ENCODE measurements around the gene TYRO3.

TYRO3 gene

GRCh38 chr15:41629463-41629862, 70.5 kb downstream of the TYRO3 start:
- no peak for DNase-seq
- in situ Hi-C loops (cut with HindIII; ENCODE audit: low pct_ligation_motif_present, low pct_unique_long_range_greater_than_20kb, low sequenced_read_pairs) = no loop called here

- in situ Hi-C loops (cut with HindIII; ENCODE audit: low pct_ligation_motif_present, low pct_unique_long_range_greater_than_20kb, low sequenced_read_pairs) = no loop called here
- no peak for DNase-seq
Observed at GRCh38 chr15:41629883-41630282, 70.9 kb downstream of the TYRO3 start.

- in situ Hi-C loops (cut with HindIII; ENCODE audit: low pct_ligation_motif_present, low pct_unique_long_range_greater_than_20kb, low sequenced_read_pairs) = no loop called here
- DNase-seq = no peak
Observed at GRCh38 chr15:41630616-41631217, 71.7 kb downstream of the TYRO3 start.

GRCh38 chr15:41631880-41632470, 73.0 kb downstream of the TYRO3 start:
- in situ Hi-C loops (cut with HindIII; ENCODE audit: low pct_ligation_motif_present, low pct_unique_long_range_greater_than_20kb, low sequenced_read_pairs) = no loop called here
- DNase-seq = no peak

Measured in ACHN (cell line).